Esophagus mucosa (tissue), 1 donor: ENCODE results near the gene ZNF367. TPM values are rescaled to one million over a fixed set of nuclear protein-coding genes. Genes with fewer than 3 reads are reported as not detected.
"Not testable (repeated sequence)": the region's sequence is repeated elsewhere in the genome, so short reads cannot be mapped to it uniquely, and the experiment has no call there.

Experiments used
- ATAC-seq: fragments of 200-7000 bp; cut with Tn5 transposase; one replicate; pipeline ENCODE4 v1.9.1; 2020
- total RNA-seq: library from RNA; stranded (reverse); gene quantifications from one replicate; pipeline ENCODE4 v1.2.4, GENCODE V29; 2023
- donor health status: DM: yes; HTN: yes; CAD: no.

ZNF367 gene
- total RNA-seq, 1 donor from 2014 or later, result 2.8 TPM

DNA sequence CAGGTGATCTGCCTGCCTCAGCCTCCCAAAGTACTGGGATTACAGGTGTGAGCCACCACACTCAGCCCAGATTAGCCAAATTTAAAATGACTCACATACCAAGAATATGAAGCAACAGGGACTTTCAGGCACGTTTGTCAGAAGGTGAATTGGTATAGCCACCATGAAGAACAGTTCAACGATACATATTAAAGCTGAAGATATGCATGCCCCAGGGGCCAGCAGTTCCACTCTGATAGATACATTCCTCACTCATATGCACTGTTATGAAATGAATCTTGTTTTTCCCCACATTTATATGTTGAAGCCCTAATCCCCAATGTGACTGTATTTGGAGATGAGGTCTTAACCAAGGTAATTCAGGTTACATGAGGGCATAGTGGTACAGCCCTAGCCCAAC lies 57.2 kb downstream of the ZNF367 start:
- ATAC-seq, result no peak

- ATAC-seq, result not testable (repeated sequence)
Measured at GRCh38 chr9:96360523-96360922, 57.6 kb downstream of the ZNF367 start.

GRCh38 chr9:96350866-96351265 lies 67.3 kb downstream of the ZNF367 start:
- no peak for ATAC-seq

GRCh38 chr9:96348261-96348660 lies 69.9 kb downstream of the ZNF367 start:
- ATAC-seq, result no peak

DNA sequence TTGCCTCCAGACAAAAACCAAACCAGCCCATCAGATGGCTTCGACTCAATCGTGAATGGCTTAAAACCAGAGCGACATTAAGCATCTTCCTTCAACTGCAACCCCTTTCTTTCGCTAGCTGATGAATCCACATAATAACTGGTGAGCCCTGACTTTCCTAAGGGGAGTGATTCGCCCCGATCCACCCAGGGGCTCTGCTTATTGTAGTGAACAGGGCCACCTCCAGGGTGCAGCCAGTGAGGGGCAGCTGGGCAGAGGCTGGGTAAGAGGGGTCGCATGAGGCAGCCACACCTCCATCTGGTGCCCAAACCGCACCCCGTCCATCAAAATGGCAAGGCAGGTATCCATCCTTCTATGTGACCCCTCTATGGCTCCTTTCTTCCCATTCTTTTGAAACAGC lies 72.6 kb downstream of the ZNF367 start:
- no peak for ATAC-seq

- peak; percentile 91 for ATAC-seq
Measured at GRCh38 chr9:96344458-96345180, 73.6 kb downstream of the ZNF367 start.

GRCh38 chr9:96343515-96344360 lies 74.4 kb downstream of the ZNF367 start:
- ATAC-seq, result no peak

GRCh38 chr9:96342571-96343245 lies 75.5 kb downstream of the ZNF367 start:
- ATAC-seq, result no peak

DNA sequence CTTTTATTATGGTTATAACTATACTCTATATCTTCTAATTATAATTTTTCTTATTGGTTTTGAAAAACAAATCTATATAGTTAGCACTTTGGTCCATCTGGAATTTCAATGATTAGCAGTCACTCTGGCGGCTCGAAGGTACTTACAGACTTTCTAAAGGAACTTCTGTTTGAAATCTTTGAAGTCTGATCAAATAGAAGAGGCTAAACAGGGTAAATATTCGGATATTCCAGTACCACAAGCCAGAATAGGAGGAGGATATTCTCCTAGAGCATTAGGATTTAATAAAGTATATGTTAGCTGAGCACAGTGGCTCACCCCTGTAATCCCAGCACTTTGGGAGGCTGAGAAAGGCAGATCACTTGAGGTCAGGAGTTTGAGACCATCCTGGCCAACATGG lies 77.5 kb downstream of the ZNF367 start:
- ATAC-seq, result no peak

DNA sequence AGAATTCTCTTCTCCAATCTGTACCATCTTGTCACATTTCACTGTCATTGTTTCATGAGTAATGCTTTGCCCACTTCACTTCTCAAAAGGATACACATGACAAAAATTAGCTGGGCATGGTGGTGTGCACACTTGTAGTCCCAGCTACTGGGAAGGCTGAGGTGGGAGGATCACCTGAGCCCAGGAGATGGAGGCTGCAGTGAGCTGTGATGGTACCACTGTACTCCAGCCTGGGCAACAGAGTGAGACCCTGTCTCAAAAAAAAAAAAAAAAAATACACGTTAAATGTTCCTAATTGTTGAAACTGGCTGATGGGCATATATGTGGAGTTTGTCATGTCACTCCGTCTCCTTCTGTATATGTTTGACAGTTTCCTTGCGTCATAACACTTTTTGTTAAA lies 79.9 kb downstream of the ZNF367 start:
- no peak for ATAC-seq

Other genes with a start within 250 kb of the ZNF367 start
- gene HSD17B3, start 116.2 kb downstream of the ZNF367 start, total RNA-seq, result not detected
- 14.9 TPM for gene SLC35D2, start 34.7 kb downstream of the ZNF367 start, total RNA-seq
- gene HABP4, start 31.8 kb upstream of the ZNF367 start, total RNA-seq, result 1.2 TPM
- 7.0 TPM for gene CDC14B, start 201.5 kb upstream of the ZNF367 start, total RNA-seq
- gene PRXL2C, start 236.9 kb upstream of the ZNF367 start, total RNA-seq, result 5.8 TPM